ENCODE results near the gene ARHGAP28.

ARHGAP28 gene

DNA sequence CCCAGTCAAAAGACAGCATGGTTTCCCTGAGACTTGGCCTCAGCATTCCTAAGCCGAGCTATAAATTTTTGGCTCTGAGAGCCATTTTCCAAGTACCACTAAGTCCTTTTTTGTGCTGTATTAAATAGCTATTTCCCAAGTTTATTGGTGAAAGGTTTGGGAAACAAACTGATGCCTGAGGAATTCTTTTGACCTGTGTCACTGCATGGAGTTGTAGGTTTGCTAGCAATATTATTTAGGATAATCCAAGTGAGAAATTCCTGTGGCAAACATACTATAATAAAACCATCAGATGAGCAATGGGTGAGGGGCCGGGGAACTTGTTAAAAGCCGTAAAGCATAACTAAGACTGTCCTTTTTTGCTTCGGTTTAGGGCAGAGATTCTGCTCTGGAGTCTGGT, 28.4 kb downstream of the ARHGAP28 start:
- ChIA-PET POLR2A (no interaction called here), CTCF (interaction anchor here (0.9 to 1.1 kb wide), 2 partner anchors 15 to 169 kb away, joined by 3 read pairs; no protein-coding TSS in a partner anchor)
- TF ChIP-seq, protein P1, sequence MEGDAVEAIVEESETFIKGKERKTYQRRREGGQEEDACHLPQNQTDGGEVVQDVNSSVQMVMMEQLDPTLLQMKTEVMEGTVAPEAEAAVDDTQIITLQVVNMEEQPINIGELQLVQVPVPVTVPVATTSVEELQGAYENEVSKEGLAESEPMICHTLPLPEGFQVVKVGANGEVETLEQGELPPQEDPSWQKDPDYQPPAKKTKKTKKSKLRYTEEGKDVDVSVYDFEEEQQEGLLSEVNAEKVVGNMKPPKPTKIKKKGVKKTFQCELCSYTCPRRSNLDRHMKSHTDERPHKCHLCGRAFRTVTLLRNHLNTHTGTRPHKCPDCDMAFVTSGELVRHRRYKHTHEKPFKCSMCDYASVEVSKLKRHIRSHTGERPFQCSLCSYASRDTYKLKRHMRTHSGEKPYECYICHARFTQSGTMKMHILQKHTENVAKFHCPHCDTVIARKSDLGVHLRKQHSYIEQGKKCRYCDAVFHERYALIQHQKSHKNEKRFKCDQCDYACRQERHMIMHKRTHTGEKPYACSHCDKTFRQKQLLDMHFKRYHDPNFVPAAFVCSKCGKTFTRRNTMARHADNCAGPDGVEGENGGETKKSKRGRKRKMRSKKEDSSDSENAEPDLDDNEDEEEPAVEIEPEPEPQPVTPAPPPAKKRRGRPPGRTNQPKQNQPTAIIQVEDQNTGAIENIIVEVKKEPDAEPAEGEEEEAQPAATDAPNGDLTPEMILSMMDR (IDR thresholded peaks at IDR 0.05; ENCODE audit: control extremely low read depth, extremely low read depth, low read depth, missing control alignments) = no peak
- DNase-seq (ENCODE audit: extremely low spot score) = no peak

DNA sequence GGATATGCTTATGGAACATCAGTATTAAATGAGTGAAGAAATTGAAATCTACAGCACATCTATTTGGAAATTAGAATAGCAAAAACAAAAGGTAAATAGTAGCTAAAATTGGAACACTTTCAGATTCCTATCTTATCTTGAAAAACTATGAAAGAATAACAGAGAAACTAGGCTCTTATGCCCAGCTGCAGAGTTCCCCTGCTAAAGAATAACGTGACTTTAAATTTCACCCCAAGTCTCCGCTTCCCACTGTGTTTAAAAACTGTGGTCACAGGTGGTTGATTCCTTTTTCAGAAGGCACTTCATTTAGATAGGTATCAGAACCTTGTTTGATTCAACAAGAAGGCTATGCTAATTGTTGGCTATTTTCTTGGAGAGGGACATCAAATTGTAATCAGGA, 30.1 kb downstream of the ARHGAP28 start:
- ChIA-PET CTCF (interaction anchor here (1.4 kb wide), 1 partner anchor 13 kb away, joined by 5 read pairs; no protein-coding TSS in a partner anchor), POLR2A (no interaction called here)
- no peak for DNase-seq (ENCODE audit: extremely low spot score)
- TF ChIP-seq, protein P1 (IDR thresholded peaks at IDR 0.05; ENCODE audit: control extremely low read depth, extremely low read depth, low read depth, missing control alignments) = no peak

DNA sequence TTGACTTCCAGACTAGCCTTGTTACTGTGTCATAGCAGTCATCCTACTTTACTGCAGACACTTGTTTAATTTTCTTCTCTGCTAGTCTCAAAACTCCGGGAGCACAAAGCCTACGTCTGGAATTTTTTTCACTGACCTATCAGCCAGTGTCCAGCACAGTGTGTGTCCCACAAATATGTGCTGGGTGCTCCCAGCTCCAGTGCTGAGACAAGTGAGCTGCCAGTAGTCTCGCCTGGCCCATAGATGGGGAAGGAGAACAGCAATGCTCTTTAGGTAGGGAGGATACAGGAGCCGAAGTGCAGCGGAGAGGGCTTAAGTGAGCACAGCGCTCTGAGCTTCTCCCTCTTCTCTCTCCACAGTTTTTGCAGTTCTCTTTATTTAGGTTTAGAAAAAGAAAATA, 34.0 kb downstream of the ARHGAP28 start:
- TF ChIP-seq, protein P1 (IDR thresholded peaks at IDR 0.05; ENCODE audit: control extremely low read depth, extremely low read depth, low read depth, missing control alignments) = no peak
- no peak for DNase-seq (ENCODE audit: extremely low spot score)
- POLR2A ChIA-PET = no interaction called here
- CTCF ChIA-PET = no interaction called here

DNA sequence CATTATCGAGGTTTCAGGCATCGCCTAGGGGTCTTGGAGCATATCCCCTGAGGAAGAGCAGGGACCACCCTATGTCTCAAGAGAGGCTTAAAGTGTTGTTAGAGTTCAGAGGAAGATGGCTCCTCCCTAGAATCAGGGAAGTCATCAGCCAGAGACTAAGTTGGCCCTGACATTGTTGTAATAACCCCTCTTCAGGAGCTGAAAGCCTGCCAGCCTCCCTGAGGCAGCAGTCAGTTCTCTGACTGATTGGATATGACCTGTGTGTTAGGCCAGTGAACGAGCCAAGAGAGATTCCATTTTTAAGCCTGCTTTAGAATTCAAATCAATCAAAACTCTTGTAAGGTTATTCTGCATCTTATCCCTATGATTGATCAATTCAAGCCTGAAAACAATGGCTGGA, 34.9 kb downstream of the ARHGAP28 start:
- ChIA-PET CTCF (no interaction called here), POLR2A (no interaction called here)
- DNase-seq (ENCODE audit: extremely low spot score) = no peak
- TF ChIP-seq, protein P1 (IDR thresholded peaks at IDR 0.05; ENCODE audit: control extremely low read depth, extremely low read depth, low read depth, missing control alignments) = no peak

DNA sequence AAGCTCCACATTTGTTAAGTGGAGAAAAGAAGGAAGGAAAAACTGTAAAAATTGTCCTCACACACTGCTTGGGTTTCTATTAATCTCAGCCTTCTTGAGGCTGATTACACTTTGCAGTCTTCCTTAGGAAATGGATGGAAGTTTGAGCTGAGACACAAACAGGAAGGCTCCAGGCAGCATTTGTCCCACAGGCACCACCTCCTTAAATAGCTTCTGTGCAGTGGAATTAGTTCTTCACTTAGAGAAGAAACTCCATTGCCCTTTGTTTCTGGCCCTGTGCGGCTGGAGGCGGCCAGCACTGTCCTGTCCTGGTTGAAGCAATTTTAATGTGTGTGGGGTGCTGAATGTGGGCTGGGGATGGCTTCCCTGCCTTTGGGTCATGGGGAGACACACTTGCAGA, 44.3 kb downstream of the ARHGAP28 start:
- ChIA-PET CTCF (interaction anchor here (1.7 kb wide), 1 partner anchor 14 kb away, joined by 5 read pairs; no protein-coding TSS in a partner anchor), POLR2A (no interaction called here)
- DNase-seq (ENCODE audit: extremely low spot score) = no peak
- TF ChIP-seq, protein P1 (IDR thresholded peaks at IDR 0.05; ENCODE audit: control extremely low read depth, extremely low read depth, low read depth, missing control alignments) = no peak

DNA sequence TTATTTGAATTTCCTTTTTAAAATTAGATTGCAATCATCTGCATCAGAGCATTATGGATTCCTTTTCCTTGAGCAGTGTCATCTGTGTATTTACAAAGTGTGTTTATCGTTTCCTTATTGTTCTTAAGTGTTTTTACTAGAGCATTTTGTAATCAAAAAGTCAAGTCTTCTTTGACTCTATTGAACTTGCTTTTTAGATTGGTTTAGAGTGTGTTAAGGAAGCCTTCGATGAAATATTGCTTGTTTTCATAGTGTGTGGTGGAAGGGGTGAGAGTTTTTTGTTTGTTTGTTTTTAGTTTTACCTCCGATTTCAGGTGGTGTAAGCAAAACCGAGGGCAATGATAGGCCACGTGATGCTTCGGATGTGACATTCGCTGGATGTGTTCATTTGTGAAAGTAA, 45.7 kb downstream of the ARHGAP28 start:
- no peak for DNase-seq (ENCODE audit: extremely low spot score)
- TF ChIP-seq, protein P1 (IDR thresholded peaks at IDR 0.05; ENCODE audit: control extremely low read depth, extremely low read depth, low read depth, missing control alignments) = no peak
- POLR2A ChIA-PET = no interaction called here
- CTCF ChIA-PET = no interaction called here

DNA sequence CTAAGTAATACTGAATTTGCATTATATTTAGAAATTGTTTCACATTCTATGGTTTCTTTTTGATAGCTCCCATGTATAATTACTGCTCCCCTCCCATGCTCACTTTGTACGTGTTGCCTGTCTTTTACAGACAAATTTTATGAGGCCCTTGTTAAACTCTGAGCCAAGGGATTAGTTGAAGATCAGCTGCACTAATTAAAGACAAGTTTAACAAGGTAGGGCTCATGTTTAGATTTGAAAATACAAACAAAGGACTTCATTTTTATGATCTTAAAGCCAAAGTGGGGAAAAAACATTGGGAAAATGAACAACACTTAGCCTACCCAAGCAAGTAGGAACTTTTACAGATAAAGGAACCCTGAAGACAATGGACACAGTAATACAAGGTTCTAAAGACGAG, 46.2 kb downstream of the ARHGAP28 start:
- ChIA-PET CTCF (no interaction called here), POLR2A (no interaction called here)
- no peak for DNase-seq (ENCODE audit: extremely low spot score)
- TF ChIP-seq, protein P1 (IDR thresholded peaks at IDR 0.05; ENCODE audit: control extremely low read depth, extremely low read depth, low read depth, missing control alignments) = no peak

Measured in GM10248 (cell line).